Liver (tissue), 9 donors: ENCODE data around the gene LDLRAD4. TPM values are rescaled to one million over a fixed set of nuclear protein-coding genes. Genes with fewer than 3 reads are reported as not detected.

ENCODE experiments used
- DNase-seq: peaks from one replicate; pipeline ENCODE4 v3.0.0-alpha.2; 2017; ENCODE audit warnings: low spot score
- H3K27ac ChIP-seq, 2 donors: one replicate each; pipeline ENCODE4 v1.7.0; 2013; ENCODE audit warnings: inconsistent platforms in 2 of 2, low read length in 2 of 2, control low read depth in 1 of 2, low read depth in 1 of 2, mild to moderate bottlenecking in 1 of 2
- H3K27me3 ChIP-seq, 4 donors: one replicate each; pipeline versions ENCODE4 v1.6.1 to v1.7.0; 2013; ENCODE audit warnings: low read length in 3 of 4, inconsistent platforms in 1 of 4, mild to moderate bottlenecking in 1 of 4, moderate library complexity in 1 of 4; ENCODE audit not compliant: control insufficient read depth in 4 of 4, insufficient read depth in 4 of 4
- H3K36me3 ChIP-seq, 4 donors: one replicate each; pipeline versions ENCODE4 v1.6.1 to v1.7.0; 2013; ENCODE audit warnings: low read length in 3 of 4, mild to moderate bottlenecking in 3 of 4, low read depth in 1 of 4, moderate library complexity in 1 of 4; ENCODE audit not compliant: control insufficient read depth in 4 of 4, insufficient read depth in 3 of 4
- H3K4me1 ChIP-seq, 4 donors: one replicate each; pipeline versions ENCODE4 v1.6.1 to v1.7.0; 2013; ENCODE audit warnings: low read length in 3 of 4, mild to moderate bottlenecking in 3 of 4, moderate library complexity in 1 of 4; ENCODE audit not compliant: control insufficient read depth in 4 of 4, insufficient read depth in 4 of 4
- H3K4me3 ChIP-seq, 3 donors: one replicate each; pipeline versions ENCODE4 v1.6.1 to v1.7.0; 2013; ENCODE audit warnings: low read length in 3 of 3, control low read depth in 1 of 3, low read depth in 1 of 3, mild to moderate bottlenecking in 1 of 3
- H3K9ac ChIP-seq, 2 donors: one replicate each; pipeline ENCODE4 v1.7.0; 2013; ENCODE audit warnings: low read length in 2 of 2, mild to moderate bottlenecking in 2 of 2, moderate library complexity in 2 of 2, control low read depth in 1 of 2, low read depth in 1 of 2
- H3K9me3 ChIP-seq, 4 donors: one replicate each; pipeline versions ENCODE4 v1.6.1 to v1.7.0; 2013; ENCODE audit warnings: low read length in 3 of 4; ENCODE audit not compliant: control insufficient read depth in 4 of 4
- EGR1 ChIP-seq, 2 donors: IDR thresholded peaks; 2 replicates each; pipeline ENCODE4 v1.6.1; 2016 to 2018; ENCODE audit warnings: antibody characterized with exemption in 2 of 2, low read depth in 2 of 2
- FOXA1 ChIP-seq: IDR thresholded peaks from 2 replicates; pipeline ENCODE4 v1.6.1; 2016; ENCODE audit warnings: antibody characterized with exemption
- GABPA ChIP-seq, 2 donors: IDR thresholded peaks in 1 of 2; conservative IDR thresholded peaks in 1 of 2; 2 replicates each; pipeline ENCODE4 v1.6.1; 2016; ENCODE audit warnings: antibody characterized with exemption in 2 of 2, mild to moderate bottlenecking in 1 of 2, moderate library complexity in 1 of 2
- HNF4A ChIP-seq, 2 donors: conservative IDR thresholded peaks; 2 replicates each; pipeline ENCODE4 v1.6.1; 2016; ENCODE audit warnings: antibody characterized with exemption in 2 of 2, mild to moderate bottlenecking in 2 of 2
- HNF4G ChIP-seq: IDR thresholded peaks from 2 replicates; pipeline ENCODE4 v1.6.1; 2016; ENCODE audit warnings: antibody characterized with exemption
- NR2F2 ChIP-seq: IDR thresholded peaks from 2 replicates; pipeline ENCODE4 v1.6.1; 2016; ENCODE audit warnings: antibody characterized with exemption
- RAD21 ChIP-seq, 2 donors: IDR thresholded peaks; 2 replicates each; pipeline ENCODE4 v1.6.1; 2016; ENCODE audit warnings: antibody characterized with exemption in 2 of 2, mild to moderate bottlenecking in 2 of 2
- RXRA ChIP-seq, 2 donors: IDR thresholded peaks; 2 replicates each; pipeline ENCODE4 v1.6.1; 2017 to 2018; ENCODE audit warnings: antibody characterized with exemption in 2 of 2, mild to moderate bottlenecking in 1 of 2
- SP1 ChIP-seq: IDR thresholded peaks from 2 replicates; pipeline ENCODE4 v1.6.1; 2018; ENCODE audit warnings: antibody characterized with exemption, mild to moderate bottlenecking
- YY1 ChIP-seq: IDR thresholded peaks from 2 replicates; pipeline ENCODE4 v1.6.1; 2016; ENCODE audit warnings: antibody characterized with exemption, mild to moderate bottlenecking
- WGBS: extraction: QIAGEN DNeasy Blood & Tissue Kit; methylation state at CpG from one replicate; pipeline ENCODE4 v1.1.7; 2013; 5-methylcytosine and 5-hydroxymethylcytosine counted together
- polyA plus RNA-seq, 2 donors: library from polyadenylated mRNA; stranded (reverse) in 1 of 2; unstranded in 1 of 2; fragments of 200-250 nt in 1 of 2; fragments of >200 nt in 1 of 2; fragmentation: Nextera tagmentation in 1 of 2; extraction: Ambion mirVana in 1 of 2; gene quantifications; one replicate each; pipeline versions ENCODE4 v1.2.1 to v1.2.3, GENCODE V29; 2013 to 2015
- total RNA-seq, 2 donors: library from RNA; depleted of rRNA; stranded (reverse); fragments of >200 nt; gene quantifications; one replicate each; pipeline ENCODE4 v1.2.3, GENCODE V29; 2014
- TF ChIP-seq, protein P1 (sequence below): IDR thresholded peaks from 2 replicates; pipeline ENCODE4 v1.6.1; 2016; ENCODE audit warnings: antibody characterized with exemption
- TF ChIP-seq, protein P2 (sequence below): IDR thresholded peaks from 2 replicates; pipeline ENCODE4 v1.6.1; 2016; ENCODE audit warnings: antibody characterized with exemption, mild to moderate bottlenecking
- TF ChIP-seq, protein P3 (sequence below): fragments of 150-350 bp; IDR thresholded peaks from 2 replicates; pipeline ENCODE4 v1.5.1; 2017; ENCODE audit warnings: improper control_type of control experiment, low read depth, low read length; ENCODE audit not compliant: missing input control
- TF ChIP-seq, protein P4 (sequence below): IDR thresholded peaks from 2 replicates; pipeline ENCODE4 v1.6.1; 2016; ENCODE audit warnings: antibody characterized with exemption
- donor health status: healthy.
- donor health status: healthy.
- donor health status: healthy.
- donor health status: healthy.
- donor health status: healthy.

LDLRAD4 gene
- total and polyA plus RNA-seq, 4 donors: 4.8 to 41.7 (median 12.7) TPM

DNA sequence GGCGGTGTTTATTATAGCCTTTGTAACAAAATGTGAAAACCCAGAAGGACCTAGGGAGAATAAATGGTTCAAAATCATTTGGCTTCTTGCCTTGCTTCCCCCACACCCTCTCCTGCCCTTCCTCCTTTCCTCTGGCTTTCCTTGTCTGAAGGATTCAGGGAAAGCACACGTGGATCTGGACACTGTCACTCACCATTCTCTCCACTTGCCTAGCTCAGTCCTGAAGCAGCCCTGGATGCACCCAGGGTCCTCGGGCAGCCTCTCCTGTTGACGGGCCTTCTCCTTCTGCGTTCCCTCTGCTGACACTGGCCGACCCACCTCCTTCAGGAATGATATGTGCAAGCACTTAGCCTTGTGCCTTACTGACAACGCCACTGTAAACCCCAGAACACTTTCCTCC, 439.4 kb downstream of the LDLRAD4 start:
- H3K9ac ChIP-seq: no peak overlapping the region
- 66% methylated on average over 7 of the region's 7 CpGs for WGBS
- H3K36me3 ChIP-seq: no peaks in the 10 kb centered on the region
- no peak overlapping the region for H3K4me3 ChIP-seq
- H3K9me3 ChIP-seq: no peaks in the 10 kb centered on the region
- TF ChIP-seq, protein P1, sequence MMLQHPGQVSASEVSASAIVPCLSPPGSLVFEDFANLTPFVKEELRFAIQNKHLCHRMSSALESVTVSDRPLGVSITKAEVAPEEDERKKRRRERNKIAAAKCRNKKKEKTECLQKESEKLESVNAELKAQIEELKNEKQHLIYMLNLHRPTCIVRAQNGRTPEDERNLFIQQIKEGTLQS: no peak
- TF ChIP-seq HNF4G (no peak), RXRA (IDR thresholded peaks at IDR 0.05) (no peak), NR2F2 (no peak), EGR1 (IDR thresholded peaks at IDR 0.05; ENCODE audit: low read depth in 2 of 2) (no peak), YY1 (no peak), GABPA (IDR thresholded peaks at IDR 0.05 in 1 of 2, conservative IDR thresholded peaks at IDR 0.05 in 1 of 2) (no peak)
- TF ChIP-seq, protein P2, sequence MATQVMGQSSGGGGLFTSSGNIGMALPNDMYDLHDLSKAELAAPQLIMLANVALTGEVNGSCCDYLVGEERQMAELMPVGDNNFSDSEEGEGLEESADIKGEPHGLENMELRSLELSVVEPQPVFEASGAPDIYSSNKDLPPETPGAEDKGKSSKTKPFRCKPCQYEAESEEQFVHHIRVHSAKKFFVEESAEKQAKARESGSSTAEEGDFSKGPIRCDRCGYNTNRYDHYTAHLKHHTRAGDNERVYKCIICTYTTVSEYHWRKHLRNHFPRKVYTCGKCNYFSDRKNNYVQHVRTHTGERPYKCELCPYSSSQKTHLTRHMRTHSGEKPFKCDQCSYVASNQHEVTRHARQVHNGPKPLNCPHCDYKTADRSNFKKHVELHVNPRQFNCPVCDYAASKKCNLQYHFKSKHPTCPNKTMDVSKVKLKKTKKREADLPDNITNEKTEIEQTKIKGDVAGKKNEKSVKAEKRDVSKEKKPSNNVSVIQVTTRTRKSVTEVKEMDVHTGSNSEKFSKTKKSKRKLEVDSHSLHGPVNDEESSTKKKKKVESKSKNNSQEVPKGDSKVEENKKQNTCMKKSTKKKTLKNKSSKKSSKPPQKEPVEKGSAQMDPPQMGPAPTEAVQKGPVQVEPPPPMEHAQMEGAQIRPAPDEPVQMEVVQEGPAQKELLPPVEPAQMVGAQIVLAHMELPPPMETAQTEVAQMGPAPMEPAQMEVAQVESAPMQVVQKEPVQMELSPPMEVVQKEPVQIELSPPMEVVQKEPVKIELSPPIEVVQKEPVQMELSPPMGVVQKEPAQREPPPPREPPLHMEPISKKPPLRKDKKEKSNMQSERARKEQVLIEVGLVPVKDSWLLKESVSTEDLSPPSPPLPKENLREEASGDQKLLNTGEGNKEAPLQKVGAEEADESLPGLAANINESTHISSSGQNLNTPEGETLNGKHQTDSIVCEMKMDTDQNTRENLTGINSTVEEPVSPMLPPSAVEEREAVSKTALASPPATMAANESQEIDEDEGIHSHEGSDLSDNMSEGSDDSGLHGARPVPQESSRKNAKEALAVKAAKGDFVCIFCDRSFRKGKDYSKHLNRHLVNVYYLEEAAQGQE: no peak
- H3K4me1 ChIP-seq: no peaks in the 10 kb centered on the region
- DNase-seq: no peak
- H3K27ac ChIP-seq: no peak overlapping the region
- no peaks in the 10 kb centered on the region for H3K27me3 ChIP-seq

DNA sequence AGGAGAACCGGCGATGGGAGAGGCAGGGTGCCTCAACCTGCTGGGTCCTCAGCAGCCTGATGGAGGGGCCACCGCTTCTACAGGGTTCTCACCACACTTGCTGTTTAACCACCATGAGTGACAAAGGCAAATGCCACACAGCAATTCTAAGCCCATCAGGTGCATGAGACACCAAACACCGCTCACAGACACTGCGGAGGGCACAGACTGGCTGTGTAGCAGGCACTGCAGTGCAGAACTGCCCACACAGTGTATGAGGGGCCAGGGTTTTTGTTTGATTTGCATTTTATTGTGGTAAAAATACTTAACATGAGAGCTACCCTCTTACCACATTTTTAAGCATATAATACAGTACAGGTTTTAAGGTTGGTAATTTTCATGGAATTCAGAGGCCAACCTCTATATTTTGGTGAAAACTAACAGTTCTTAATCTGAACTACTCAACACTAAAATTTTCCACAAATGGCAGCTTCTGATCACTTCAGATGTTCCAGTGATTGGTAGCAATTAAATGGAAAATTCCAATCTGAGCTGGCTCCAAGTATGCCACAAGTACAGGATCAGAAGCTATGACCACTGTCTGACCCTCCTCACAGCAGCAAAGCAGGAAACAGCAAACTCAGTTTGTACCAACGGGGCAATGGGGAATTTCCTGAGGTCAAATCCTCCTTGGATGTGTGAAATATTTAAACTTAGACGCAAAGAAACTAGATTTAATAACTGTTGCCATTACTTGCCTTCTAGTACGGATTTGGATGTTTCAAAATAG, 440.1 kb downstream of the LDLRAD4 start:
- Histone ChIP-seq H3K4me1 (no peaks in the 10 kb centered on the region), H3K4me3 (no peak overlapping the region), H3K9me3 (no peaks in the 10 kb centered on the region), H3K9ac (no peak overlapping the region), H3K27ac (no peak overlapping the region), H3K27me3 (no peaks in the 10 kb centered on the region), H3K36me3 (no peaks in the 10 kb centered on the region)
- no peak for DNase-seq
- peak; percentile 79 for TF ChIP-seq NR2F2
- peak; percentile 15 for TF ChIP-seq SP1
- no peak for TF ChIP-seq FOXA1
- WGBS: 86% methylated on average over 8 of the region's 8 CpGs

DNA sequence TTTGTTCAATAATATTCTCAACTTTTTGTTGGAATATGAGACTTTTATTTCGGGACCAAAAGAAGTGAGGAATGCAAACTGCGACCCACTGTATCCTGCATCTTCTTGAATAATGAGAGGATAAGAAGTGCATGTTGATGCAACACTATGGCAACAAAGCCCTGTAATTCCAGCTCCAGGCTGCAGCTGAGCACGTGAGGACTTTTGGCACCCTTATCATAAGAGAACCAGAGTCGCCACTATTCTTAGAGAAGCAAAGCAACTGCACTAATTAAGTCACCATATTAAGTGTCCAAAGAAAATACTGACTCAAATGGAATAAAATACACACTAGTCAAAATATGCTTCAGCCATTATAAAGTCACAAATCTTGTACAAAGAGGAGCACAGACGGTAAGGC, 441.9 kb downstream of the LDLRAD4 start:
- H3K4me3 ChIP-seq: no peak overlapping the region
- H3K27ac ChIP-seq: no peak overlapping the region
- WGBS: 82% methylated on average over 5 of the region's 5 CpGs
- H3K4me1 ChIP-seq: no peaks in the 10 kb centered on the region
- no peaks in the 10 kb centered on the region for H3K27me3 ChIP-seq
- DNase-seq: no peak
- no peaks in the 10 kb centered on the region for H3K9me3 ChIP-seq
- peaks cover 0 to 5% (median under 1%) of the 10 kb centered on the region in 4 donors for H3K36me3 ChIP-seq
- no peak overlapping the region for H3K9ac ChIP-seq
- TF ChIP-seq GABPA (IDR thresholded peaks at IDR 0.05 in 1 of 2, conservative IDR thresholded peaks at IDR 0.05 in 1 of 2) (no peak), RAD21 (IDR thresholded peaks at IDR 0.05) (no peak), SP1 (no peak), RXRA (IDR thresholded peaks at IDR 0.05) (no peak), NR2F2 (no peak), HNF4A (conservative IDR thresholded peaks at IDR 0.05) (no peak)
- TF ChIP-seq, protein P3, sequence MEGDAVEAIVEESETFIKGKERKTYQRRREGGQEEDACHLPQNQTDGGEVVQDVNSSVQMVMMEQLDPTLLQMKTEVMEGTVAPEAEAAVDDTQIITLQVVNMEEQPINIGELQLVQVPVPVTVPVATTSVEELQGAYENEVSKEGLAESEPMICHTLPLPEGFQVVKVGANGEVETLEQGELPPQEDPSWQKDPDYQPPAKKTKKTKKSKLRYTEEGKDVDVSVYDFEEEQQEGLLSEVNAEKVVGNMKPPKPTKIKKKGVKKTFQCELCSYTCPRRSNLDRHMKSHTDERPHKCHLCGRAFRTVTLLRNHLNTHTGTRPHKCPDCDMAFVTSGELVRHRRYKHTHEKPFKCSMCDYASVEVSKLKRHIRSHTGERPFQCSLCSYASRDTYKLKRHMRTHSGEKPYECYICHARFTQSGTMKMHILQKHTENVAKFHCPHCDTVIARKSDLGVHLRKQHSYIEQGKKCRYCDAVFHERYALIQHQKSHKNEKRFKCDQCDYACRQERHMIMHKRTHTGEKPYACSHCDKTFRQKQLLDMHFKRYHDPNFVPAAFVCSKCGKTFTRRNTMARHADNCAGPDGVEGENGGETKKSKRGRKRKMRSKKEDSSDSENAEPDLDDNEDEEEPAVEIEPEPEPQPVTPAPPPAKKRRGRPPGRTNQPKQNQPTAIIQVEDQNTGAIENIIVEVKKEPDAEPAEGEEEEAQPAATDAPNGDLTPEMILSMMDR: no peak
- TF ChIP-seq, protein P2: no peak
- TF ChIP-seq, protein P4, sequence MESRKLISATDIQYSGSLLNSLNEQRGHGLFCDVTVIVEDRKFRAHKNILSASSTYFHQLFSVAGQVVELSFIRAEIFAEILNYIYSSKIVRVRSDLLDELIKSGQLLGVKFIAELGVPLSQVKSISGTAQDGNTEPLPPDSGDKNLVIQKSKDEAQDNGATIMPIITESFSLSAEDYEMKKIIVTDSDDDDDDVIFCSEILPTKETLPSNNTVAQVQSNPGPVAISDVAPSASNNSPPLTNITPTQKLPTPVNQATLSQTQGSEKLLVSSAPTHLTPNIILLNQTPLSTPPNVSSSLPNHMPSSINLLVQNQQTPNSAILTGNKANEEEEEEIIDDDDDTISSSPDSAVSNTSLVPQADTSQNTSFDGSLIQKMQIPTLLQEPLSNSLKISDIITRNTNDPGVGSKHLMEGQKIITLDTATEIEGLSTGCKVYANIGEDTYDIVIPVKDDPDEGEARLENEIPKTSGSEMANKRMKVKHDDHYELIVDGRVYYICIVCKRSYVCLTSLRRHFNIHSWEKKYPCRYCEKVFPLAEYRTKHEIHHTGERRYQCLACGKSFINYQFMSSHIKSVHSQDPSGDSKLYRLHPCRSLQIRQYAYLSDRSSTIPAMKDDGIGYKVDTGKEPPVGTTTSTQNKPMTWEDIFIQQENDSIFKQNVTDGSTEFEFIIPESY: no peak
- TF ChIP-seq, protein P1: no peak
